GM18498 (cell line): ENCODE measurements around the gene GREB1.

Experiments
- ATAC-seq: cut with Tn5 transposase; IDR thresholded peaks from one replicate; pipeline ENCODE4 v1.9.1; 2021; ENCODE audit warnings: mild to moderate bottlenecking, moderate library complexity; ENCODE audit not compliant: unreplicated experiment

GREB1 gene, protein sequence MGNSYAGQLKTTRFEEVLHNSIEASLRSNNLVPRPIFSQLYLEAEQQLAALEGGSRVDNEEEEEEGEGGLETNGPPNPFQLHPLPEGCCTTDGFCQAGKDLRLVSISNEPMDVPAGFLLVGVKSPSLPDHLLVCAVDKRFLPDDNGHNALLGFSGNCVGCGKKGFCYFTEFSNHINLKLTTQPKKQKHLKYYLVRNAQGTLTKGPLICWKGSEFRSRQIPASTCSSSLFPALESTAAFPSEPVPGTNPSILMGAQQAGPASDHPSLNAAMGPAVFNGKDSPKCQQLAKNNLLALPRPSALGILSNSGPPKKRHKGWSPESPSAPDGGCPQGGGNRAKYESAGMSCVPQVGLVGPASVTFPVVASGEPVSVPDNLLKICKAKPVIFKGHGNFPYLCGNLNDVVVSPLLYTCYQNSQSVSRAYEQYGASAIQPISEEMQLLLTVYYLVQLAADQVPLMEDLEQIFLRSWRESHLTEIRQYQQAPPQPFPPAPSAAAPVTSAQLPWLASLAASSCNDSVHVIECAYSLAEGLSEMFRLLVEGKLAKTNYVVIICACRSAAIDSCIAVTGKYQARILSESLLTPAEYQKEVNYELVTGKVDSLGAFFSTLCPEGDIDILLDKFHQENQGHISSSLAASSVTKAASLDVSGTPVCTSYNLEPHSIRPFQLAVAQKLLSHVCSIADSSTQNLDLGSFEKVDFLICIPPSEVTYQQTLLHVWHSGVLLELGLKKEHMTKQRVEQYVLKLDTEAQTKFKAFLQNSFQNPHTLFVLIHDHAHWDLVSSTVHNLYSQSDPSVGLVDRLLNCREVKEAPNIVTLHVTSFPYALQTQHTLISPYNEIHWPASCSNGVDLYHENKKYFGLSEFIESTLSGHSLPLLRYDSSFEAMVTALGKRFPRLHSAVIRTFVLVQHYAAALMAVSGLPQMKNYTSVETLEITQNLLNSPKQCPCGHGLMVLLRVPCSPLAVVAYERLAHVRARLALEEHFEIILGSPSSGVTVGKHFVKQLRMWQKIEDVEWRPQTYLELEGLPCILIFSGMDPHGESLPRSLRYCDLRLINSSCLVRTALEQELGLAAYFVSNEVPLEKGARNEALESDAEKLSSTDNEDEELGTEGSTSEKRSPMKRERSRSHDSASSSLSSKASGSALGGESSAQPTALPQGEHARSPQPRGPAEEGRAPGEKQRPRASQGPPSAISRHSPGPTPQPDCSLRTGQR (N-terminal part only)

DNA sequence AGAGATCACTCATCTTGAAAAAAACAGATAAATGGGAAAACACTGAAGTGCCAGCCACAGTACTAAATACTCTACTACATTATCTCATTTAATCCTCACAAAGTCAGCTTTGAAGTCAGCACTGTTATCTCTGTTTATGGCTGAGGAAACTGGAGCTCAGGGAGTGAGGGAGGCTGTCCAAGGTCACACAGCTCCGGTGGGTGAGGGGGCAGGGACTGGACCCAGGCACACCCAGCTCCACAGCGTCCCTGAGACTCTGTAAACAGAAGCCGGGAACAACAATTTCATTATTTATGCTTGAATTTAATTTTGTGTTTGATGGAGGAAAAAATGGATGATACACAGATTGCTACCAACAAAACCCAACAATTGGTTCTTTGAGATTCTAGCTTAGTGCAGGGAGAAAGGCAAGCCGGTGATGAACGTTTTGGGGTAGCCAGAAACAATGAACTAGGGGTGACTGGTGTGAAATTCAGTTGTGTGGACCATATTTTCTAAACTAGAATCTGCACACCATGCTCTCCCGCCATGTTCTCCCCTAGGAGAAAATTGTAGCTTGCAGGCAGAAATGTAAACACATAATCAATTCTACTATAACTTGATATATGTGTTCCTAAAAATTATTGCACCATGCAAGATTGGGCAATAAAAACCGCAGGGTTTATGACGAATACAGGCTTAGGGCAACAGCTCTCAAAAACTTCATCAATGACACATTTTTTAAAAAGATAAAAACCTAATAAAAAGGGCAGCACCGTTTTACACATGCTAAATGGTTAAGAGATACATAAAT, at the start of gene GREB1:
TSS of gene GREB1 (plus strand) at position 768 of the 793 bp plus-strand sequence. CDS start 22,570 bp downstream, outside the sequence.
- no peak for ATAC-seq

DNA sequence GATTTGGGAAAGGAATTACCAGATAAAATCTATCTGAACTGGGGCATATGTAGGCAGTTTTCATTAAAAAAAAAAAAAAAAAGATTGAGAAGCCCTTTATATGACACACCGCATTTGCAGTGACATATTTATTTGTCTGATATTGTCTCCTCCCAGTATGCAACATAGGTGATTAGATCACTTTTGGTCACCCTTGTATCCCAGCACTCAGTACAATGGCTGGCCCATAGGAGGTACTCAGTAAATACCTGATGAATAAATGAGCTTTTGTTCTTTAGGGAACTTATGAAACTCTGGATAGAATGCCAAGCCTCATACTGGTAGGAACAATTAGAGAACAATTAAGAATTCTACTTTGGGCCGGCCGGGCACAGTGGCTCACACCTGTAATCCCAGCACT, 45.0 kb upstream of the GREB1 start:
- no peak for ATAC-seq

DNA sequence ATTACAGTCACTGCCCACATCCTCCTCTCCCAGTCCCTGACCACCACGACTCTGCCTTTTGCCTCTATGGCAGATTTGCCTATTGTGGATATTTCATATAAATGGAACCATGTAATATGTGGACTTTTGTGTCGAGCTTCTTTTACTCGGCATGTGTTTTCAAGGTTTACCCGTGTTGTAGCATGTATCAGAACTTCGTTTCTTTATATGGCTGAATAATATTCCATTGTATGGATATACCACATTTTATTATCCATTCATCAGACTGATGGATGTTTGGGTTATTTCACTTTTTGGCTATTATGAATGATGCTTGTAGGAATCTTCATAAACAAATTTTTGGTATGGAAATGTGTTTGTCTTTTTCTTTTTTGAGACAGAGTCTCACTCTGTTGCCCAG, 43.7 kb upstream of the GREB1 start:
- ATAC-seq: no peak

DNA sequence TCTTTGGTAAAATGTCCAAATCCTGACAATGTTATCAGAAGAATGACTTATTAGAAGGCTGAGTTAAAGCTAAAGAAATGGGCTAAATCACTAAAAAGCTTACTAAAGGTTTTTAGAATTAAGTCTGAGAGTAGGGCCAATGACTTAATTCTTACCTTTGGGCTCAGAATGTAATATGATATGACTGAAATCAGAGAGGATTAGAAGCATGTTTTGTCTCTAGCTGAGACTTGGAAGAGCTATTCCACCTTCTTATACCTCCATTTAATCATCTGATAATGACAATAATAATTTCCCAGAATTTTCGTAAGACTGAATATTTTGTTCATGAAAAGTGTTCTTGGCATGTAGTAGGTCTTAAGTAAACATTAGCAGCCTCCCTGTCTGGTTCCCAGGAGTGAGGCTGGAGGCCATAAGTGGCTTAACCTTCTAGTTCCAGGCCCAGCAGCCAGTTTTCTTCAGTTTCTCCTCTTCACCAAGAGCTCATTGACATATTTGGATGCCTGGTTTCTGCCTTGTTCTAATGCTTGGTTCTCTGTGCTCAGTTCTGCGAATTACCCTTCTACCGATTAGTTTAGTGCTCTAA, 42.4 kb upstream of the GREB1 start:
- no peak for ATAC-seq

DNA sequence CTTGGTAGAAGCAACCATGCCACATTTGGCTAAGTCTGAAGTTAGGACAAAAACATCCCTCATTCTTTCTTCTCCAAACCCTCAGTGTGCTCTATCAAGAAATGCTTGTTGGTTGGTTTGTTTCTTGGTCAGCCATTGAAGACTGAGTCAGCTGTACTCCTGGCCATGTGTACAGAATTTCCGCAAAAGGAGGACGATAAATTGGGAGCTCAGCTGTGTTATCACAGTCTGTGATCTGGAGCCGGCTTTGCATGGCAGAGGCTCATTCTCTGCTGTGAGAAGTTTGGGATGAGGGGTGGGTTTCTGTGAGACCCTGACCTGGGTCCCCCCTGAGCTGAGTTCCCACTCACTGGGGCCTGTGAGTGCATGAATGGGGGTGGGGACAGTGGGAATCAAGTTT, 41.6 kb upstream of the GREB1 start:
- no peak for ATAC-seq

DNA sequence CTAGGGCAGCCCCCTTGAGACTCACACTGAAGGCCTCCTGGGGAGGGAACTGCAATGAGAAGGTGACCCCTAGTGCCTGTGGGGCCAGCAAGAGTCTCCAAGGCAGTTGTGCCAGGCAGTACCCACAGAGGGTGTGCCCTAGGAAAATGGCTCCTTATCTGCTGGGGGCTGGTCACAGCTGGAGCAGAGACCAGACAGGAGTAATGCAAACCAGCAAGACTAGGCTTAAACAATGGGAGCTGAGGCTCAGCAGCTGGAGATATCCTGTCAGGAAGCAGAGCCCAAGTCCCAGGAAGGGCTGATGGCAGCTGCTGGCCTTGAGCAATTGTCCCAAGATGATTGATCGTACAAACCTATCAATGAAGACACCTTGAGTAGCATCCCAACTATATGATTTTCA, 41.1 kb upstream of the GREB1 start:
- no peak for ATAC-seq

DNA sequence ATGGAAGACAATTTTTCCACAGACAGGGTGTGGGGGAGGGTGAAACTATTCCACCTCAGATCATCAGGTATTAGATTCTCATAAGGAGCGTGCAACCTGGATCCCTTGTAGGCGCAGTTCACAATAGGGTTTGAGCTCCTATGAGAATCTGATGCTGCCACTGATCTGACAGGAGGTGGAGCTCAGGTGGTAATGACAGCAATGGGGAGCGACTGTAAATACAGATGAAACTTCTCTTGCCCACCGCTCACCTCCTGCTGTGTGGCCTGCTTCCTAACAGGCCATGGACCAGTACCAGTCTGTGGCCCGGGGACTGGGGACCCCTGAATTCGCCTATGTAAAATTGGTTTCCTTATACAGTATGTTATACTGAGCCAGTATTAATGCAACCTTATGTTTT, 40.6 kb upstream of the GREB1 start:
- no peak for ATAC-seq

DNA sequence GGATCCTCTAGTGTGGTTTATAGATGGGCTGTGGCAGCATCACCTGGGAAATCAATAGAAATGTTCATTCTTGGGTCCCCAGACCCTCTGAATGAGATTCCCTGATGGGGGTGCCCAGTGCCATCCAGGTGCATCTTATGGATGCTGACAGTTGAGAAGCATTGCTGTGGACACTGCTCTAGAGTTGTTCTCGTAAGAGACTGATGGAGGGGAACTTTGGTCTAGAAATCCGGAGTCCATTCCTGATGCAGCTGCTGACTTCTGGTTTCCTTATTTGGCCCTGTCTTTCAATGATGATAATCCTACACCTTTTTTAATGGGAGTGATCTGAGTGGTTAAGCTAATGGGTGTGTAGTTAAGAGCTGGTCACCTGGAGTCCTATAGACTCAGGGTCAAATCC, 39.5 kb upstream of the GREB1 start:
- ATAC-seq: no peak

DNA sequence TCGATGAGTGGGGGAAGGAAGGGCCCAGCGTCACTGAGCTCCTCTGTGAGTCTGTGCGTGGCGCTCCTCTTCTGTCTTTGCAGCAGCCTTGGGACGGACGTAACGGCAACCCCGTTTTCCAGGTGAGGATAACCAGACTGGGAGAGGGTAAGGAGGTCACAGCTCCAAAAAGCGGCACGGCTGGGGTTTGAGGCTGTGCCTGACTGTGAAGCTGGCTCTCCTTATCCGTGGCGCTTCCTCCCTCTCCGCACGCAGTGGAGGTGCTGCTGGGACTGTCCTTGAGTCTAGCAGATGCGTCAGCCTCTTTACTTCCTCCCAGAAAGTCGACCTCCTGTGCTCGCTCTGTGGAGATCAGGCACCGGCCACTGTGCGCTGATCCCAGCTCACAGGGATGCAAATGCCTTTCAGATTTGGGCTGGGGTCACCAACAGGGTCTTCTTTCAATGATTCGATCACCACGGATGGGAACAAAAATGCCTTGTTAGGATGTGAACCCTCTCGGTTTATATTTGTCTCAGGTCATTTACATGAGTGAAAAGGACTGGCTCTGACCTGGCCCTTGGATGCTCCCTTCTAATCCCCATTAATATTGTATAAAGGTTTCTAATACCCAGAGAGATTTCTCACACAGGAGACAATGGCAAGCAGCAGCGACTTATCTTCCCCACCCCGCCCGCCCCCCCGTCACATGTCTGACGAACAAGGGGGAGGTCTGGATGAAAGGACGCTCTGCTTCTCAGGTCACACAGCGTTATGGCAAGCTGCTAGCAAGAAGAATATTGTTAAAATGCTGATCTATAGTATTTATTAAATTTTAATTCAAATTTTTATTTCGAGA, 37.8 kb upstream of the GREB1 start:
- ATAC-seq: no peak

DNA sequence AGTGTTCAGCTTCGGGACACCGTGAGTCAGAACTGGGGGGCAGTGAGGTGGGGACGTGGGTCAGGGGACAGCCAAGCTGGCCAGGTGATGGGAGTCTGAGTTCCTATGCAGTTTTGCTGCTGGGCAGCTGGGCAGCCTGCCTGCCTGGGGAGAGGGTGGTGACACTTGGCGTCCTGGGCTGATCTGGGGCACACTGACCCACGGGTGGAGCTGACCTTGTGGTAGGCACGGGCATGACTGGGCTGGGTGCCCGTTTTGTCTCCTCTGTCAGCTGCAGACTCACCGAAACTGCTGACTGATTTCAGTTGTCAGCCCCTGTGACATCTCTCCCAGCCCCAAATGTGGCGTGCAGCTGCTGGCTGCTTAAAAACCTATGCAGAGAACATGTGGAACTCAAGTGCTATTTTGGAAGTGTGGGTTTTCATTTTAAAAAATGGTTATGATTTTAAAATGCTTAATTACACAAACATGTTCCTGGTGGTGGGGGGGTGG, 35.3 kb upstream of the GREB1 start:
- peak; percentile 94 for ATAC-seq

DNA sequence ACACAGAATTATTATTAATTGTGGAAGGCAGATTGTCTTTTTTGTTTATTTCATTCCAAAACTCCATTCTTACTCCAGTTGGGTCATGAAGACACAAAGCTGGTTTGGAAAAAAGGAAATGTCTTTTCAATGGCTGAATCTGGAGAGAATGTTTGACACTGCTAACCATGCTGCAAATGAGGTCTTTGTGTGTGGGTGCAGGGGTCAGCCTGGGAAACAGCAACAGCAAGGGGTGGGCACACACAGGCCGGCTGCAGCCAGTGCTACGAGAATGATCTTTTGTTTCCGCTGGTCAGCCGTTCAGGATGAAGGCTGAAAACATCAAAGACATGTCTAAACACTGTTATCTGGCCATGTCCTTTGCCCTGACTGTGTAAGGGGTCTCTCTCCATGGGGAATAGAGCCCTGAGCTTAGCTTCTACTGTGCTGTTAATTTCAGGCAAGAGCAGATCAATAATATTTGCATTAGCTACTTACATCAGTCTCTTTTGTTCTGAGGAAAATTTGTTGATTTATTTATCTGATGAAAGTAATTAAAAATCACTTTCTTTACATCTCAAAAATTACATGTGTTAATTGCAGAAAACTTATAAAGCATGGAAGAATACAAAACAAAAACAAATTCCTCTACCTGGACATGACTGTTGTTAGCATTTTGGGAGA, 34.6 kb upstream of the GREB1 start:
- ATAC-seq: no peak

DNA sequence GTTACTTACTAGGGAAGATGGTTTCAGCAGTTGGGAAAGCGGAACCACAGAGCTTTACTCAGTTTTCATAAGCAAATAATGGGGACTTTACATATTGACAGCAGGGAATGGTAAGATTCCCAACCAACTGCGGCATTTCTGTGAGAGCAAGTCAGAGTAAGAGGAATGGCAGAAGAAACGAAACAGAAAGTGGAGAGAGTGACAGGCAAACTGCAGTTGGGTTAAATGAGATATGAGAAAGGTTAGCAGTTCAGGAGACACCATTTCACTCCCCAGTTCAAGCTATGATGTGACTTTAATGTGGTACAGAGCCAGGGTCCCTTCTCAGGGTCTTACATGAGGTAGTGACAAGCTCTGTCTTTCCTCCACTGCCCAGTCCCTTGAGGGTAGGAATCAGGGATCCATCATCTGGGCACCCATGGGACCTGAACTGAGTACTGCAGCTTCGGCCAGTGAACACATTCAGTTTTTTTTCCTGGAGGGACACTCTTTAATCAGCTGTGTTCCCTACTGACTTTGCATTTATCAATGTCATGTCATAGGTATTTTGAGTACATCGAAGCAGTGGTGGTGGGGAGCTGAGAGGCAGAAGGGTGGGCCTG, 33.0 kb upstream of the GREB1 start:
- ATAC-seq: peak; percentile 45

DNA sequence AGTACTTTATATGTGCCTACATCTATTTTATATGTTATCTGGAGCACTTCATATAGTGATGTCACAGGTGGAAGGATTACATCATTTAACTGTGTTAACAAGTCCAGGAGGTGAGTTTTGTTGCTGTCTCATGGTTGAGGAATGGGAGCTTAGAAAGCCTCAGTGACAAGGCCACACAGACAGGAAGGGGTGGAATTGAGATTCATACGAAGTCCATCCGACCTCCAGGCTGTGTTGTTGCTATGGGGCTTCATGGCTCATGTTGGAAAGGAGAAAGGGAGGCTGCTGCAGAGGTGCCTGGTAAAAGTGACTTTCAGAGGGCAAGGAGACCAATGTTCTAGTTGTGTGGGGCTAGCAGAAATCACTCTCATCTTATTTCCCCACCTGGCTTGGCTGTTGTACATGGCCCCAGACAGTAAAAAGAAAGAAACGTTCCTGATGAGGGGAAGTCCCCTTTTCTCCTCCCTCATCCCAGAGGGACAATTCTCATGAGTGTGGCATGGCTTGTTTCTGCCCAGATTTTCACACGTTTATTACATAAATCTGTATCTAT, 31.0 kb upstream of the GREB1 start:
- no peak for ATAC-seq

DNA sequence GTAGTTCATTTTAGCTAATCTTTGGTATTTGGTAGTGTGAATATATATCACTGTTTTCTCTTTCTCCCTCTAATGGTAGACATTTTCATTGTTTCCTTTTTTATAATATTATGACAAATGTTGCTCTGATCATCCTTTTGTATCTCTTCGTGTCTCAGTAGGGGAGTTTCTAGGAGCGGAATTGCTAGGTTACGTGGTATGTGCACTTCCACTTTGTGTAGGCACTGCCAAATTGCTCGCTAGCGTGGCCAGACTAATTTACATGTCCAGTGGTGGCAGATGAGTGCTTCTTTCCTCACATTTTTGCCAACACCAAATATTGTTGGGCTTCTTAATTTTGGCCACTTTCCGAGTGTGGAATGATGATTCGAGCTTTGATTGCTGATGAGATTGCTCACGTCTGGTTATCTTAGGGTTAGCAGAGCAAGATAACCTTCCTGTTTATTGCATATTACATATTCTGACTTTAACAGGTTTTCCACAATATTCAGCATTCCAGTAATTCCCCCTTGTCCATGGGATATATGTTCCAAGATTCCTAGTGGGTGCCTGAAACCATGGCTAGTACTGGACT, 30.4 kb upstream of the GREB1 start:
- ATAC-seq: no peak

DNA sequence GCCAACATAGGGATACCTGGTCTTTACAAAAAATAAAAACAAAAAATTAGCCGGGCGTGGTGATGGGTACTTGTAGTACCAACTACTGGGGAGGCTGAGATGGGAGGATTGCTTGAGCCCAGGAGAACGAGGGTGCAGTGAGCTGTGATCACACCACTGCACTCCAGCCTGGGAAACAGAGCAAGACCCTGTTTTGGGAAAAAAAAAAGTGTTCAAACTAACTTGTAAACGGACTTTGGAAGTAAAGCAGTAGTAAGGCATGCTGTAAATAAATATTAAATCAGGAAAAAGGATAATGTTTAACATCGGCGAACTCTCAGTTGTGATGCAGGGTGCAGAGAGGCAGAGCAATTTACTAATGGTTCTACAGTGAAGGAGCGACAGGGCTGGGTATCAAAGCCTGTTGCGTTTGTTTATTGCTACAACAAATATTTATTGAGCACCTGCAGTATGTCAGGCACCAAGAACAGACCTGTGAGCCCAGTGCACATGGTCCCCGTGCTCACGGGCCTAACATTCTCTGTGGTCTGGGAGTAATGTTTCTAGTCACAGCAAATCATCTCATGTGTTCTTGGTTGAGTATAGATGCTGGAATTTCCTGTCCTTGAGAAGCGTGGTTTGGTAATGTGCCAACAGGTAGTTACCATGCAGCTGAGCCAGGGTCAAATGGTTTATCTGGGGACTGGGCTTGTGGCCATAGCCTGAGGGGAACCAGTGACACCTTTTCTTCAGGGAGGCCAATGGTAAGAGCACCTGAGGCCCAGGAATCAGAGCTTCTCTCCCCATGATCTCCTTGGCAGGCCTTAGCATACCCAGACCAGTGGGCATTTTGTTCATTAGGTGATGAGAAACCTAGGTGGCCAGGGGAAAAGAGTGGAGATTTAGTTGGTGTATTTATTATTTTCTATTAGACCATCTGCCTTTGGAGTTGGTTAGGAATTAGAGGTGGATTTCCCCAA, 27.9 kb upstream of the GREB1 start:
- ATAC-seq: peak; percentile 68

DNA sequence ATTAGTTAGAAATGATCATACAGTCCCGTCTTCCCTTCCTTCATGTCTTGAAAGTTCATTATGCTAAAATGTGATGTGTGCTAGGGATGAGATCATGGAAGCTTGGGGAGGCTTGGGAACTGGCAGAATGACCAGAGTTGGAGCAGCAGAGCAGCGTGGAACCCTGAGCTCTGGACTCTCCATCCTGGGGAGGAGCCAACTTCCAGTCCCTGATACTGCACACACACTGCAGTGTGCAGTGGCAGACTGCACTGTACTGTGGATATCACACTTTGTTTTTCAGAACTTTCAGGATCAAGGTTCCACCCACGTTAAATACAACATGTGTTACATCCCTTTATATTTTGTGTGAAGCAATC, 27.3 kb upstream of the GREB1 start:
- no peak for ATAC-seq
